H1 (cell line): Measurements from ENCODE around the gene CIROP. TPM values are rescaled to one million over a fixed set of nuclear protein-coding genes. Genes with fewer than 3 reads are reported as not detected.

Source experiments
- CTCF ChIA-PET: fragments of 300-600 bp; sonication (Branson Sonifier 250); formaldehyde crosslinking; loops from one replicate; lab custom pipeline; 2021; ENCODE audit not compliant: partially characterized antibody; lab: Charles Lee
- POLR2A ChIA-PET: fragments of 300-600 bp; sonication (Branson Sonifier 250); formaldehyde crosslinking; loops from one replicate; lab custom pipeline; 2021; ENCODE audit warnings: inconsistent platforms; ENCODE audit not compliant: partially characterized antibody; lab: Charles Lee
- DNase-seq, 2 experiments: peaks; one replicate each; pipeline versions ENCODE4 v3.0.0 to v3.0.0-alpha.2; 2010 to 2022; ENCODE audit warnings: low spot score in 2 of 2, low read depth in 1 of 2, mixed read lengths in 1 of 2
- FAIRE-seq: peaks from 2 replicates; lab custom pipeline; 2011; peaks lifted over from hg19 to GRCh38; lab: Jason Lieb, UNC
- H2AFZ ChIP-seq: 2 replicates; pipeline ENCODE4 v1.8.1; 2012; ENCODE audit warnings: low read length, inconsistent platforms
- H2AK5ac ChIP-seq: 2 replicates; pipeline ENCODE4 v1.6.1; 2013; ENCODE audit warnings: low read depth, low read length
- H2BK120ac ChIP-seq: replicated peaks from 2 replicates; pipeline ENCODE3; 2013; ENCODE audit warnings: low read depth, low read length, inconsistent platforms
- H2BK12ac ChIP-seq: 2 replicates; pipeline ENCODE4 v1.6.1; 2013; ENCODE audit warnings: low read depth, low read length
- H2BK15ac ChIP-seq: 2 replicates; pipeline ENCODE4 v1.6.1; 2013; ENCODE audit warnings: low read length
- H2BK20ac ChIP-seq: 2 replicates; pipeline ENCODE4 v1.6.1; 2013; ENCODE audit warnings: low read length
- H2BK5ac ChIP-seq: 2 replicates; pipeline ENCODE4 v1.6.1; 2013; ENCODE audit warnings: low read depth, low read length
- H3K14ac ChIP-seq: 2 replicates; pipeline ENCODE4 v1.6.1; 2013; ENCODE audit warnings: inconsistent platforms; ENCODE audit not compliant: insufficient read length
- H3K18ac ChIP-seq: 2 replicates; pipeline ENCODE4 v1.6.1; 2013; ENCODE audit warnings: low read length; ENCODE audit errors: extremely low read depth
- H3K23ac ChIP-seq: 2 replicates; pipeline ENCODE4 v1.6.1; 2013; ENCODE audit warnings: inconsistent platforms; ENCODE audit not compliant: insufficient read length
- H3K23me2 ChIP-seq: 2 replicates; pipeline ENCODE4 v1.6.1; 2013; ENCODE audit warnings: low read depth, low read length
- H3K27ac ChIP-seq: 2 replicates; pipeline ENCODE4 v1.6.1; 2011; ENCODE audit warnings: low read depth, low read length, inconsistent platforms
- H3K27me3 ChIP-seq, 4 experiments: replicated peaks in 1 of 4; 1 replicate in 1 of 4; 2 replicates in 3 of 4; pipeline versions ENCODE4 v1.6.1 to v1.8.1; 2011 to 2013; ENCODE audit warnings: low read length in 3 of 4, mild to moderate bottlenecking in 3 of 4, inconsistent platforms in 2 of 4, mixed read lengths in 2 of 4, moderate library complexity in 1 of 4; ENCODE audit not compliant: control insufficient read depth in 3 of 4, insufficient read depth in 3 of 4; ENCODE audit errors: extremely low read depth in 1 of 4
- H3K36me3 ChIP-seq, 4 experiments: 2 replicates each; pipeline versions ENCODE4 v1.6.1 to v1.8.1; 2011 to 2013; ENCODE audit warnings: mild to moderate bottlenecking in 4 of 4, low read length in 3 of 4, moderate library complexity in 2 of 4, control low read depth in 1 of 4, inconsistent platforms in 1 of 4; ENCODE audit not compliant: insufficient read depth in 4 of 4, control insufficient read depth in 2 of 4
- H3K4ac ChIP-seq: replicated peaks from 2 replicates; pipeline ENCODE3; 2013; ENCODE audit warnings: low read length, low read depth, mixed read lengths, inconsistent platforms; ENCODE audit not compliant: insufficient read length
- H3K4me1 ChIP-seq, 4 experiments: replicated peaks in 1 of 4; 1 replicate in 1 of 4; 2 replicates in 3 of 4; pipeline versions ENCODE4 v1.6.1 to v1.8.1; 2011 to 2013; ENCODE audit warnings: low read length in 3 of 4, inconsistent platforms in 2 of 4, mixed read lengths in 1 of 4; ENCODE audit not compliant: insufficient read depth in 4 of 4, control insufficient read depth in 3 of 4
- H3K4me2 ChIP-seq, 2 experiments: 2 replicates each; pipeline versions ENCODE4 v1.6.1 to v1.8.1; 2011 to 2013; ENCODE audit warnings: low read depth in 2 of 2, low read length in 2 of 2, control low read depth in 1 of 2, inconsistent platforms in 1 of 2, mild to moderate bottlenecking in 1 of 2; ENCODE audit not compliant: insufficient read depth in 1 of 2
- H3K4me3 ChIP-seq, 4 experiments: fragments of 200-600, 300-600 bp in 1 of 4; sonication (generic), shearing (Covaris generic), sonication (Bioruptor Twin) in 1 of 4; 2 replicates each; pipeline versions ENCODE4 v1.5.1 to v1.8.1; 2011 to 2016; ENCODE audit warnings: low read length in 4 of 4, low read depth in 3 of 4, control low read depth in 2 of 4, inconsistent platforms in 2 of 4, mild to moderate bottlenecking in 2 of 4, mixed read lengths in 1 of 4, moderate library complexity in 1 of 4; ENCODE audit not compliant: insufficient read depth in 2 of 4; ENCODE audit errors: extremely low read depth in 1 of 4
- H3K56ac ChIP-seq: replicated peaks from 2 replicates; pipeline ENCODE3; 2013; ENCODE audit warnings: low read depth, mild to moderate bottlenecking, mixed read lengths, low read length, inconsistent platforms; ENCODE audit not compliant: insufficient read length
- H3K79me1 ChIP-seq: 2 replicates; pipeline ENCODE4 v1.6.1; 2013; ENCODE audit warnings: low read depth, low read length, control low read depth
- H3K79me2 ChIP-seq, 2 experiments: 2 replicates each; pipeline versions ENCODE4 v1.6.1 to v1.8.1; 2012 to 2013; ENCODE audit warnings: low read length in 2 of 2, mild to moderate bottlenecking in 2 of 2, inconsistent platforms in 1 of 2; ENCODE audit not compliant: insufficient read depth in 2 of 2, control insufficient read depth in 1 of 2
- H3K9ac ChIP-seq, 4 experiments: replicated peaks in 1 of 4; 1 replicate in 1 of 4; 2 replicates in 3 of 4; pipeline versions ENCODE4 v1.6.1 to v1.8.1; 2011 to 2013; ENCODE audit warnings: low read depth in 3 of 4, low read length in 3 of 4, control low read depth in 2 of 4, mild to moderate bottlenecking in 2 of 4, moderate library complexity in 2 of 4, inconsistent platforms in 1 of 4; ENCODE audit errors: extremely low read depth in 1 of 4
- H3K9me3 ChIP-seq, 2 experiments: 2 replicates each; pipeline versions ENCODE4 v1.6.1 to v1.8.1; 2012 to 2013; ENCODE audit warnings: mild to moderate bottlenecking in 2 of 2, moderate library complexity in 2 of 2, control low read depth in 1 of 2, inconsistent platforms in 1 of 2, low read depth in 1 of 2, low read length in 1 of 2, mixed read lengths in 1 of 2; ENCODE audit not compliant: insufficient read depth in 2 of 2
- H4K20me1 ChIP-seq, 2 experiments: replicated peaks in 1 of 2; 2 replicates each; pipeline versions ENCODE3 to v1.8.1; 2011 to 2013; ENCODE audit warnings: inconsistent platforms in 2 of 2, low read length in 2 of 2, mild to moderate bottlenecking in 1 of 2; ENCODE audit not compliant: insufficient read depth in 2 of 2, control insufficient read depth in 1 of 2
- H4K5ac ChIP-seq: 2 replicates; pipeline ENCODE4 v1.6.1; 2013; ENCODE audit warnings: low read length, low read depth, mixed read lengths, inconsistent platforms; ENCODE audit not compliant: insufficient read length
- H4K8ac ChIP-seq: 2 replicates; pipeline ENCODE4 v1.8.0; 2013; ENCODE audit warnings: mild to moderate bottlenecking, moderate library complexity, low read length, inconsistent platforms; ENCODE audit not compliant: insufficient read depth; ENCODE audit errors: extremely low read depth
- H4K91ac ChIP-seq: replicated peaks from 2 replicates; pipeline ENCODE3; 2013; ENCODE audit warnings: low read length, mixed read lengths, inconsistent platforms; ENCODE audit not compliant: insufficient read length
- BACH1 ChIP-seq: IDR thresholded peaks from 2 replicates; pipeline ENCODE4 v1.6.1; 2012; ENCODE audit warnings: low read length, improper control_type of control experiment
- EP300 ChIP-seq, 2 experiments: IDR thresholded peaks; 1 replicate in 1 of 2; 2 replicates in 1 of 2; pipeline ENCODE4 v1.6.1; 2011 to 2012; ENCODE audit warnings: low read depth in 2 of 2, low read length in 2 of 2, mild to moderate bottlenecking in 2 of 2, borderline replicate concordance in 1 of 2, inconsistent platforms in 1 of 2, moderate library complexity in 1 of 2
- GTF2F1 ChIP-seq: IDR thresholded peaks from 2 replicates; pipeline ENCODE4 v1.6.1; 2012; ENCODE audit warnings: low read depth, low read length, improper control_type of control experiment, borderline replicate concordance
- HDAC2 ChIP-seq, 2 experiments: fragments of 300-600 bp in 1 of 2; sonication (generic) in 1 of 2; IDR thresholded peaks; 2 replicates each; pipeline ENCODE4 v1.6.1; 2011 to 2012; ENCODE audit warnings: low read depth in 2 of 2, low read length in 2 of 2, mild to moderate bottlenecking in 2 of 2, moderate library complexity in 2 of 2, borderline replicate concordance in 1 of 2, inconsistent platforms in 1 of 2
- KDM1A ChIP-seq: fragments of 200-600, 300-600 bp; sonication (generic); IDR thresholded peaks from 2 replicates; pipeline ENCODE4 v1.7.1; 2016; ENCODE audit warnings: mild to moderate bottlenecking, low read length, borderline replicate concordance
- NANOG ChIP-seq: IDR thresholded peaks from 2 replicates; pipeline ENCODE4 v1.6.1; 2011; ENCODE audit warnings: low read length, low read depth, mild to moderate bottlenecking, inconsistent platforms; ENCODE audit not compliant: insufficient read depth, poor library complexity, severe bottlenecking
- POLR2A ChIP-seq, 2 experiments: IDR thresholded peaks; 1 replicate in 1 of 2; 2 replicates in 1 of 2; pipeline ENCODE4 v1.6.1; 2011; ENCODE audit warnings: low read depth in 2 of 2, low read length in 2 of 2, mild to moderate bottlenecking in 2 of 2; ENCODE audit errors: control extremely low read depth in 1 of 2
- POLR2AphosphoS5 ChIP-seq: IDR thresholded peaks from 2 replicates; pipeline ENCODE4 v1.6.1; 2011; ENCODE audit warnings: low read depth, low read length
- RBBP5 ChIP-seq: IDR thresholded peaks from 2 replicates; pipeline ENCODE4 v1.7.1; 2012; ENCODE audit warnings: low read depth, mild to moderate bottlenecking, inconsistent platforms, low read length, moderate library complexity, borderline replicate concordance
- SRF ChIP-seq: IDR thresholded peaks from 2 replicates; pipeline ENCODE4 v1.6.1; 2011; ENCODE audit warnings: mild to moderate bottlenecking, low read depth, low read length, moderate library complexity
- WGBS, 2 experiments: shearing (Covaris generic) in 1 of 2; methylation state at CpG; one replicate each; pipeline versions ENCODE4 v1.1.6 to v1.1.7; 2013 to 2015; ENCODE audit warnings: low lambda C conversion rate in 2 of 2, mixed read lengths in 2 of 2, inconsistent platforms in 1 of 2, low coverage in 1 of 2, missing lambda C conversion rate in 1 of 2; ENCODE audit not compliant: insufficient replicate concordance in 2 of 2, insufficient coverage in 1 of 2, insufficient read length in 1 of 2; ENCODE audit errors: extremely low coverage in 1 of 2, missing lambda C conversion rate in 1 of 2; 5-methylcytosine and 5-hydroxymethylcytosine counted together
- polyA plus RNA-seq, 7 experiments: library from polyadenylated mRNA; depleted of rRNA in 3 of 7; stranded (reverse) in 5 of 7; unstranded in 2 of 7; fragments of >200 nt in 5 of 7; fragments of 200-250 nt in 2 of 7; gene quantifications; 1 replicate in 5 of 7; 2 replicates in 1 of 7; 4 replicates in 1 of 7; pipeline versions ENCODE4 v1.2.1 to v1.2.3, GENCODE V29; 2011 to 2013; ENCODE audit warnings: missing spikeins in 2 of 7, mixed read lengths in 2 of 7
- total RNA-seq: library from RNA; stranded (reverse); fragmentation: NEBNext Ultra II Directional; extraction: Animal tissue kit (Norgen Biotek cat#: 25700); gene quantifications from 2 replicates; pipeline ENCODE4 v1.2.1, GENCODE V29; 2021
- TF ChIP-seq, protein P1 (sequence below): IDR thresholded peaks from 2 replicates; pipeline ENCODE4 v1.6.1; 2012; ENCODE audit warnings: inconsistent platforms
- TF ChIP-seq, protein P2 (sequence below): IDR thresholded peaks from 2 replicates; pipeline ENCODE4 v1.6.1; 2012; ENCODE audit warnings: inconsistent platforms

Gene CIROP
- total and polyA plus RNA-seq, 2 of the 8 experiments (the other 6 are each of a cell fraction or from before 2014, with no cell fraction given), result 0.06 TPM; not detected in 1

DNA sequence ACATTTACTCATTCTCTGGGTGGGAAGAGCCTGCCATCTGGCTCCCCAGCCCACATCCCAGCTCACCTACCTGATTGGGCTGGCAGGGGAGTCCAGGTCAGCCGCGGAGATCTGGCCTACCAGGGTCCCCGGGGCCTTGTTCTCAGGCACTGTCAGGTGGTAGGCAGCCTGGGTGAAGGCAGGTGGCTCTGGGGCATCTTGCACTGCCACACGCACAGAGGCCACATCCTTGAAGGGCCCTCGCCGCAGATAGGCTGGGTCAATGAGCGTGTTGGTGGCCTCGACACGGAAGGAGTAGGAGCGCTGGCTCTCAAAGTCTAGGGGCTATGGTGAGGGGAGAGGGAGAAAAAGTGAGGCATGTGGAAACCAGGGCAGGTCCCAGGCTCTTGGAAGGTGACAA is 51.4 kb downstream of the CIROP start:
- H3K4me1 ChIP-seq, result peaks cover 0 to 15% (median 4%) of the 10 kb centered on the region in 4 experiments; a peak in 4 of 7 replicates
- no peak overlapping the region for H2BK120ac ChIP-seq
- no peak for DNase-seq
- no peak overlapping the region for H4K8ac ChIP-seq
- no peaks in the 10 kb centered on the region for H3K79me1 ChIP-seq
- no peak overlapping the region for H2BK15ac ChIP-seq
- no peak overlapping the region for H3K14ac ChIP-seq
- 96% methylated on average over 8 of the region's 10 CpGs; no CpG with 5 or more reads in 1 of the 2 experiments for WGBS, 2 experiments
- H2AFZ ChIP-seq, result no peak overlapping the region
- H3K9me3 ChIP-seq, result no peaks in the 10 kb centered on the region
- peaks cover 12% of the 10 kb centered on the region for H3K23me2 ChIP-seq
- H2AK5ac ChIP-seq, result no peak overlapping the region
- H4K5ac ChIP-seq, result no peak overlapping the region
- H3K79me2 ChIP-seq, result no peaks in the 10 kb centered on the region
- no peak overlapping the region for H3K4me3 ChIP-seq
- no peak overlapping the region for H3K23ac ChIP-seq
- H3K4ac ChIP-seq, result no peak overlapping the region
- no peak overlapping the region for H4K91ac ChIP-seq
- H3K27me3 ChIP-seq, result no peaks in the 10 kb centered on the region; a peak in 1 of 7 replicates
- H3K56ac ChIP-seq, result no peak overlapping the region
- no peak overlapping the region for H3K18ac ChIP-seq
- H3K27ac ChIP-seq, result no peak overlapping the region
- H3K9ac ChIP-seq, result no peak overlapping the region
- H3K36me3 ChIP-seq, result peaks cover 0 to 7% (median 2%) of the 10 kb centered on the region in 4 experiments; a peak in 5 of 8 replicates
- H2BK5ac ChIP-seq, result no peak overlapping the region
- ChIA-PET POLR2A (interaction anchor here (0.9 to 4.0 kb wide), 6 partner anchors 47 to 124 kb away, joined by 3 to 23 read pairs (median 4); partner anchors contain the start of gene PRMT5), CTCF (interaction anchor here (0.9 to 29.2 kb wide), 11 partner anchors 11 to 80 kb away, joined by 3 to 785 read pairs (median 6); partner anchors contain the start of genes AJUBA and PSMB11)
- H2BK20ac ChIP-seq, result no peak overlapping the region
- FAIRE-seq, result no peak
- H4K20me1 ChIP-seq, result peaks cover 0 to 4% of the 10 kb centered on the region in 2 experiments
- H3K4me2 ChIP-seq, result no peak overlapping the region
- no peak overlapping the region for H2BK12ac ChIP-seq
- TF ChIP-seq BACH1 (no peak), HDAC2 (IDR thresholded peaks at IDR 0.05; ENCODE audit: borderline replicate concordance in 1 of 2, low read depth in 2 of 2, low read length in 2 of 2) (no peak), NANOG (no peak), POLR2A (IDR thresholded peaks at IDR 0.05; ENCODE audit: control extremely low read depth in 1 of 2, low read depth in 2 of 2, low read length in 2 of 2) (no peak), SRF (no peak), KDM1A (no peak), RBBP5 (no peak), POLR2AphosphoS5 (no peak), GTF2F1 (no peak), EP300 (IDR thresholded peaks at IDR 0.05; ENCODE audit: borderline replicate concordance in 1 of 2, low read depth in 2 of 2, low read length in 2 of 2) (no peak)
- TF ChIP-seq, protein P1, sequence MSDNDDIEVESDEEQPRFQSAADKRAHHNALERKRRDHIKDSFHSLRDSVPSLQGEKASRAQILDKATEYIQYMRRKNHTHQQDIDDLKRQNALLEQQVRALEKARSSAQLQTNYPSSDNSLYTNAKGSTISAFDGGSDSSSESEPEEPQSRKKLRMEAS, result no peak
- TF ChIP-seq, protein P2, sequence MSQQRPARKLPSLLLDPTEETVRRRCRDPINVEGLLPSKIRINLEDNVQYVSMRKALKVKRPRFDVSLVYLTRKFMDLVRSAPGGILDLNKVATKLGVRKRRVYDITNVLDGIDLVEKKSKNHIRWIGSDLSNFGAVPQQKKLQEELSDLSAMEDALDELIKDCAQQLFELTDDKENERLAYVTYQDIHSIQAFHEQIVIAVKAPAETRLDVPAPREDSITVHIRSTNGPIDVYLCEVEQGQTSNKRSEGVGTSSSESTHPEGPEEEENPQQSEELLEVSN, result no peak
